PFSK-1 (cell line): ENCODE data around the gene KRTAP9-9.

Source experiments
- FOXP2 ChIP-seq: optimal IDR thresholded peaks from 2 replicates; pipeline ENCODE3; 2011; ENCODE audit warnings: borderline replicate concordance, control low read depth, inconsistent platforms; ENCODE audit not compliant: insufficient read depth; ENCODE audit errors: extremely low read length, extremely low read depth
- POLR2AphosphoS5 ChIP-seq: IDR thresholded peaks from 2 replicates; pipeline ENCODE4 v1.6.1; 2012; ENCODE audit warnings: low read depth, mild to moderate bottlenecking, control low read depth, low read length, moderate library complexity
- REST ChIP-seq, 2 experiments: IDR thresholded peaks; 2 replicates each; pipeline versions ENCODE4 v1.6.1 to v1.8.0; 2011 to 2012; ENCODE audit warnings: low read depth in 2 of 2, low read length in 2 of 2, control low read depth in 1 of 2, inconsistent platforms in 1 of 2, mild to moderate bottlenecking in 1 of 2, moderate library complexity in 1 of 2; ENCODE audit not compliant: insufficient read depth in 1 of 2
- SIN3A ChIP-seq: IDR thresholded peaks from 2 replicates; pipeline ENCODE4 v1.6.1; 2012; ENCODE audit warnings: mild to moderate bottlenecking, low read length, moderate library complexity, borderline replicate concordance; ENCODE audit not compliant: insufficient read depth
- TAF1 ChIP-seq: IDR thresholded peaks from 2 replicates; pipeline ENCODE4 v1.6.1; 2012; ENCODE audit warnings: low read length, control low read depth, borderline replicate concordance; ENCODE audit not compliant: insufficient read depth

KRTAP9-9 gene

GRCh38 chr17:41302981-41303380 is 47.8 kb downstream of the KRTAP9-9 start:
- TF ChIP-seq SIN3A, result no peak
- no peak for TF ChIP-seq TAF1
- TF ChIP-seq REST (IDR thresholded peaks at IDR 0.05; ENCODE audit: insufficient read depth in 1 of 2, low read depth in 2 of 2, low read length in 2 of 2), result no peak
- no peak for TF ChIP-seq POLR2AphosphoS5
- TF ChIP-seq FOXP2, result no peak

- TF ChIP-seq REST (IDR thresholded peaks at IDR 0.05; ENCODE audit: insufficient read depth in 1 of 2, low read depth in 2 of 2, low read length in 2 of 2) (no peak), FOXP2 (no peak)
Measured at GRCh38 chr17:41304091-41304490, 48.9 kb downstream of the KRTAP9-9 start.
